H1 (cell line): ENCODE data around the gene HIVEP3. TPM values are rescaled to one million over a fixed set of nuclear protein-coding genes. Genes with fewer than 3 reads are reported as not detected.

Experiments used
- CTCF ChIA-PET: fragments of 300-600 bp; sonication (Branson Sonifier 250); formaldehyde crosslinking; loops from one replicate; lab custom pipeline; 2021; ENCODE audit not compliant: partially characterized antibody; lab: Charles Lee
- POLR2A ChIA-PET: fragments of 300-600 bp; sonication (Branson Sonifier 250); formaldehyde crosslinking; loops from one replicate; lab custom pipeline; 2021; ENCODE audit warnings: inconsistent platforms; ENCODE audit not compliant: partially characterized antibody; lab: Charles Lee
- DNase-seq, 2 experiments: peaks; one replicate each; pipeline versions ENCODE4 v3.0.0 to v3.0.0-alpha.2; 2010 to 2022; ENCODE audit warnings: low spot score in 2 of 2, low read depth in 1 of 2, mixed read lengths in 1 of 2
- FAIRE-seq: peaks from 2 replicates; lab custom pipeline; 2011; peaks lifted over from hg19 to GRCh38; lab: Jason Lieb, UNC
- H2AFZ ChIP-seq: 2 replicates; pipeline ENCODE4 v1.8.1; 2012; ENCODE audit warnings: low read length, inconsistent platforms
- H2AK5ac ChIP-seq: 2 replicates; pipeline ENCODE4 v1.6.1; 2013; ENCODE audit warnings: low read depth, low read length
- H2BK120ac ChIP-seq: replicated peaks from 2 replicates; pipeline ENCODE3; 2013; ENCODE audit warnings: low read depth, low read length, inconsistent platforms
- H2BK12ac ChIP-seq: 2 replicates; pipeline ENCODE4 v1.6.1; 2013; ENCODE audit warnings: low read depth, low read length
- H2BK15ac ChIP-seq: 2 replicates; pipeline ENCODE4 v1.6.1; 2013; ENCODE audit warnings: low read length
- H2BK20ac ChIP-seq: 2 replicates; pipeline ENCODE4 v1.6.1; 2013; ENCODE audit warnings: low read length
- H2BK5ac ChIP-seq: 2 replicates; pipeline ENCODE4 v1.6.1; 2013; ENCODE audit warnings: low read depth, low read length
- H3K14ac ChIP-seq: 2 replicates; pipeline ENCODE4 v1.6.1; 2013; ENCODE audit warnings: inconsistent platforms; ENCODE audit not compliant: insufficient read length
- H3K18ac ChIP-seq: 2 replicates; pipeline ENCODE4 v1.6.1; 2013; ENCODE audit warnings: low read length; ENCODE audit errors: extremely low read depth
- H3K23ac ChIP-seq: 2 replicates; pipeline ENCODE4 v1.6.1; 2013; ENCODE audit warnings: inconsistent platforms; ENCODE audit not compliant: insufficient read length
- H3K23me2 ChIP-seq: 2 replicates; pipeline ENCODE4 v1.6.1; 2013; ENCODE audit warnings: low read depth, low read length
- H3K27ac ChIP-seq: 2 replicates; pipeline ENCODE4 v1.6.1; 2011; ENCODE audit warnings: low read depth, low read length, inconsistent platforms
- H3K27me3 ChIP-seq, 4 experiments: replicated peaks in 1 of 4; 1 replicate in 1 of 4; 2 replicates in 3 of 4; pipeline versions ENCODE4 v1.6.1 to v1.8.1; 2011 to 2013; ENCODE audit warnings: low read length in 3 of 4, mild to moderate bottlenecking in 3 of 4, inconsistent platforms in 2 of 4, mixed read lengths in 2 of 4, moderate library complexity in 1 of 4; ENCODE audit not compliant: control insufficient read depth in 3 of 4, insufficient read depth in 3 of 4; ENCODE audit errors: extremely low read depth in 1 of 4
- H3K36me3 ChIP-seq, 4 experiments: 2 replicates each; pipeline versions ENCODE4 v1.6.1 to v1.8.1; 2011 to 2013; ENCODE audit warnings: mild to moderate bottlenecking in 4 of 4, low read length in 3 of 4, moderate library complexity in 2 of 4, control low read depth in 1 of 4, inconsistent platforms in 1 of 4; ENCODE audit not compliant: insufficient read depth in 4 of 4, control insufficient read depth in 2 of 4
- H3K4ac ChIP-seq: replicated peaks from 2 replicates; pipeline ENCODE3; 2013; ENCODE audit warnings: low read length, low read depth, mixed read lengths, inconsistent platforms; ENCODE audit not compliant: insufficient read length
- H3K4me1 ChIP-seq, 4 experiments: replicated peaks in 1 of 4; 1 replicate in 1 of 4; 2 replicates in 3 of 4; pipeline versions ENCODE4 v1.6.1 to v1.8.1; 2011 to 2013; ENCODE audit warnings: low read length in 3 of 4, inconsistent platforms in 2 of 4, mixed read lengths in 1 of 4; ENCODE audit not compliant: insufficient read depth in 4 of 4, control insufficient read depth in 3 of 4
- H3K4me2 ChIP-seq, 2 experiments: 2 replicates each; pipeline versions ENCODE4 v1.6.1 to v1.8.1; 2011 to 2013; ENCODE audit warnings: low read depth in 2 of 2, low read length in 2 of 2, control low read depth in 1 of 2, inconsistent platforms in 1 of 2, mild to moderate bottlenecking in 1 of 2; ENCODE audit not compliant: insufficient read depth in 1 of 2
- H3K4me3 ChIP-seq, 4 experiments: fragments of 200-600, 300-600 bp in 1 of 4; sonication (generic), shearing (Covaris generic), sonication (Bioruptor Twin) in 1 of 4; 2 replicates each; pipeline versions ENCODE4 v1.5.1 to v1.8.1; 2011 to 2016; ENCODE audit warnings: low read length in 4 of 4, low read depth in 3 of 4, control low read depth in 2 of 4, inconsistent platforms in 2 of 4, mild to moderate bottlenecking in 2 of 4, mixed read lengths in 1 of 4, moderate library complexity in 1 of 4; ENCODE audit not compliant: insufficient read depth in 2 of 4; ENCODE audit errors: extremely low read depth in 1 of 4
- H3K56ac ChIP-seq: replicated peaks from 2 replicates; pipeline ENCODE3; 2013; ENCODE audit warnings: low read depth, mild to moderate bottlenecking, mixed read lengths, low read length, inconsistent platforms; ENCODE audit not compliant: insufficient read length
- H3K79me1 ChIP-seq: 2 replicates; pipeline ENCODE4 v1.6.1; 2013; ENCODE audit warnings: low read depth, low read length, control low read depth
- H3K79me2 ChIP-seq, 2 experiments: 2 replicates each; pipeline versions ENCODE4 v1.6.1 to v1.8.1; 2012 to 2013; ENCODE audit warnings: low read length in 2 of 2, mild to moderate bottlenecking in 2 of 2, inconsistent platforms in 1 of 2; ENCODE audit not compliant: insufficient read depth in 2 of 2, control insufficient read depth in 1 of 2
- H3K9ac ChIP-seq, 4 experiments: replicated peaks in 1 of 4; 1 replicate in 1 of 4; 2 replicates in 3 of 4; pipeline versions ENCODE4 v1.6.1 to v1.8.1; 2011 to 2013; ENCODE audit warnings: low read depth in 3 of 4, low read length in 3 of 4, control low read depth in 2 of 4, mild to moderate bottlenecking in 2 of 4, moderate library complexity in 2 of 4, inconsistent platforms in 1 of 4; ENCODE audit errors: extremely low read depth in 1 of 4
- H3K9me3 ChIP-seq, 2 experiments: 2 replicates each; pipeline versions ENCODE4 v1.6.1 to v1.8.1; 2012 to 2013; ENCODE audit warnings: mild to moderate bottlenecking in 2 of 2, moderate library complexity in 2 of 2, control low read depth in 1 of 2, inconsistent platforms in 1 of 2, low read depth in 1 of 2, low read length in 1 of 2, mixed read lengths in 1 of 2; ENCODE audit not compliant: insufficient read depth in 2 of 2
- H4K20me1 ChIP-seq, 2 experiments: replicated peaks in 1 of 2; 2 replicates each; pipeline versions ENCODE3 to v1.8.1; 2011 to 2013; ENCODE audit warnings: inconsistent platforms in 2 of 2, low read length in 2 of 2, mild to moderate bottlenecking in 1 of 2; ENCODE audit not compliant: insufficient read depth in 2 of 2, control insufficient read depth in 1 of 2
- H4K5ac ChIP-seq: 2 replicates; pipeline ENCODE4 v1.6.1; 2013; ENCODE audit warnings: low read length, low read depth, mixed read lengths, inconsistent platforms; ENCODE audit not compliant: insufficient read length
- H4K8ac ChIP-seq: 2 replicates; pipeline ENCODE4 v1.8.0; 2013; ENCODE audit warnings: mild to moderate bottlenecking, moderate library complexity, low read length, inconsistent platforms; ENCODE audit not compliant: insufficient read depth; ENCODE audit errors: extremely low read depth
- H4K91ac ChIP-seq: replicated peaks from 2 replicates; pipeline ENCODE3; 2013; ENCODE audit warnings: low read length, mixed read lengths, inconsistent platforms; ENCODE audit not compliant: insufficient read length
- ASH2L ChIP-seq: fragments of 200-600, 300-600 bp; sonication (generic); IDR thresholded peaks from one replicate; pipeline ENCODE4 v1.7.1; 2017; ENCODE audit warnings: low read length
- CBX8 ChIP-seq: fragments of 300-800, 300-1000 bp; sonication (generic); IDR thresholded peaks from 2 replicates; pipeline ENCODE4 v1.7.1; 2016; ENCODE audit warnings: low read depth, low read length, borderline replicate concordance
- GABPA ChIP-seq: IDR thresholded peaks from 2 replicates; pipeline ENCODE4 v1.6.1; 2011; ENCODE audit warnings: mild to moderate bottlenecking, low read length, moderate library complexity, borderline replicate concordance; ENCODE audit not compliant: insufficient read depth
- HDAC2 ChIP-seq, 2 experiments: fragments of 300-600 bp in 1 of 2; sonication (generic) in 1 of 2; IDR thresholded peaks; 2 replicates each; pipeline ENCODE4 v1.6.1; 2011 to 2012; ENCODE audit warnings: low read depth in 2 of 2, low read length in 2 of 2, mild to moderate bottlenecking in 2 of 2, moderate library complexity in 2 of 2, borderline replicate concordance in 1 of 2, inconsistent platforms in 1 of 2
- POU5F1 ChIP-seq: IDR thresholded peaks from 2 replicates; pipeline ENCODE4 v1.6.1; 2011; ENCODE audit warnings: low read depth, mild to moderate bottlenecking, low read length, moderate library complexity
- SIX5 ChIP-seq: IDR thresholded peaks from 2 replicates; pipeline ENCODE4 v1.6.1; 2011; ENCODE audit warnings: mild to moderate bottlenecking, low read depth, low read length
- SP2 ChIP-seq: IDR thresholded peaks from 2 replicates; pipeline ENCODE4 v1.6.1; 2012; ENCODE audit warnings: mild to moderate bottlenecking, low read length, inconsistent platforms
- SUZ12 ChIP-seq: fragments of 200-600 bp; sonication (generic); IDR thresholded peaks from 2 replicates; pipeline ENCODE4 v1.6.1; 2012; ENCODE audit warnings: mild to moderate bottlenecking, inconsistent platforms, low read length, moderate library complexity, mixed read lengths
- USF2 ChIP-seq: IDR thresholded peaks from 2 replicates; pipeline ENCODE4 v1.6.1; 2011; ENCODE audit warnings: low read length, improper control_type of control experiment
- WGBS, 2 experiments: shearing (Covaris generic) in 1 of 2; methylation state at CpG; one replicate each; pipeline versions ENCODE4 v1.1.6 to v1.1.7; 2013 to 2015; ENCODE audit warnings: low lambda C conversion rate in 2 of 2, mixed read lengths in 2 of 2, inconsistent platforms in 1 of 2, low coverage in 1 of 2, missing lambda C conversion rate in 1 of 2; ENCODE audit not compliant: insufficient replicate concordance in 2 of 2, insufficient coverage in 1 of 2, insufficient read length in 1 of 2; ENCODE audit errors: extremely low coverage in 1 of 2, missing lambda C conversion rate in 1 of 2; 5-methylcytosine and 5-hydroxymethylcytosine counted together
- polyA plus RNA-seq, 7 experiments: library from polyadenylated mRNA; depleted of rRNA in 3 of 7; stranded (reverse) in 5 of 7; unstranded in 2 of 7; fragments of >200 nt in 5 of 7; fragments of 200-250 nt in 2 of 7; gene quantifications; 1 replicate in 5 of 7; 2 replicates in 1 of 7; 4 replicates in 1 of 7; pipeline versions ENCODE4 v1.2.1 to v1.2.3, GENCODE V29; 2011 to 2013; ENCODE audit warnings: missing spikeins in 2 of 7, mixed read lengths in 2 of 7
- total RNA-seq: library from RNA; stranded (reverse); fragmentation: NEBNext Ultra II Directional; extraction: Animal tissue kit (Norgen Biotek cat#: 25700); gene quantifications from 2 replicates; pipeline ENCODE4 v1.2.1, GENCODE V29; 2021

The HIVEP3 gene
- total and polyA plus RNA-seq, 2 of the 8 experiments (the other 6 are each of a cell fraction or from before 2014, with no cell fraction given): 0.24 to 0.69 TPM

DNA sequence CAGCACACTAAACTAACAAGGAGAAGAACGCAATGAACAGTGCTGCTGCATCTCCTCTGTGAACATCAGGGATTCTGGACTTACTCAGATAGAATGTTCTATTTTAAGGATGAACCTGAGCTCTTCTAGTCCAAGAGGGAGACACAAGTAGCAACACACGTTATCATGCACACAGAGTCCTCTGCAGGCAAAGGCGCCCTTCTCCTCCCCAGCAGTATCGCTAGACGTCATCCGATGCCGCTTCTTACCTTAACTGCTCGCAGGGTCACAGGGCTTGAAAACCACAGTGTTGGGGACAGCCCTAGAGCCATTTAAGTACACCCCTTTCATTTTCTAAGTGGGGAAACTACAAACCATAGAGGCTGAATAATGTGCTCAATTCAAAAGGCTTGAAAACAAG, 74.5 kb downstream of the HIVEP3 start:
- Histone ChIP-seq H3K14ac (no peak overlapping the region), H2AK5ac (no peak overlapping the region)
- POLR2A ChIA-PET: no interaction called here

More for the DNA sequence above, 74.5 kb downstream of the HIVEP3 start:
- no peak overlapping the region for H3K4ac ChIP-seq
- H3K4me2 ChIP-seq: no peak overlapping the region
- no peak overlapping the region for H2BK120ac ChIP-seq
- CTCF ChIA-PET: no interaction called here
- H2BK12ac ChIP-seq: no peak overlapping the region
- H3K27ac ChIP-seq: no peak overlapping the region
- no peak overlapping the region; a peak in 1 of 7 replicates for H3K9ac ChIP-seq
- no peak overlapping the region for H3K23ac ChIP-seq
- H3K4me1 ChIP-seq: peaks cover 0 to 3% (median 0%) of the 10 kb centered on the region in 4 experiments; a peak in 3 of 7 replicates
- no peak overlapping the region for H4K8ac ChIP-seq
- H3K56ac ChIP-seq: no peak overlapping the region
- TF ChIP-seq SUZ12 (no peak), SIX5 (no peak), GABPA (no peak), CBX8 (no peak), ASH2L (no peak), HDAC2 (IDR thresholded peaks at IDR 0.05; ENCODE audit: borderline replicate concordance in 1 of 2, low read depth in 2 of 2, low read length in 2 of 2) (no peak), SP2 (no peak), USF2 (no peak), POU5F1 (no peak)
- TF ChIP-seq, all 59 proteins: peak for 0
- Histone ChIP-seq H4K20me1 (no peaks in the 10 kb centered on the region), H2BK20ac (no peak overlapping the region), H3K79me1 (no peaks in the 10 kb centered on the region), H3K9me3 (no peaks in the 10 kb centered on the region), H4K5ac (no peak overlapping the region), H3K23me2 (no peaks in the 10 kb centered on the region), H3K18ac (no peak overlapping the region), H3K79me2 (no peaks in the 10 kb centered on the region), H3K36me3 (no peaks in the 10 kb centered on the region), H2BK15ac (no peak overlapping the region), H4K91ac (no peak overlapping the region), H3K27me3 (no peaks in the 10 kb centered on the region), H2BK5ac (no peak overlapping the region), H3K4me3 (no peak overlapping the region), H2AFZ (peak overlapping the region; percentile 94; the same call in 1 of the 2 replicates)
- DNase-seq (no peak), FAIRE-seq (no peak)
- WGBS, 2 experiments: 80% methylated on average over 8 of the region's 8 CpGs; no CpG with 5 or more reads in 1 of the 2 experiments
